Endothelial cell of umbilical vein (primary cell): ENCODE results near the gene NBEAL2. TPM values are rescaled to one million over a fixed set of nuclear protein-coding genes. Genes with fewer than 3 reads are reported as not detected.

ENCODE experiments used
- BruUV-seq: library from RNA; stranded (reverse); fragments of 400-500 nt; replicated peaks from 2 replicates; lab custom pipeline; 2021; lab: Mats Ljungman, UMichigan
- CTCF ChIA-PET: fragments of 300-600, 350-600 bp; sonication (Branson Sonifier 250); formaldehyde crosslinking; loops from one replicate; lab custom pipeline; 2021; ENCODE audit warnings: antibody characterized with exemption, inconsistent platforms; lab: Charles Lee
- POLR2A ChIA-PET: fragments of 300-600, 350-600 bp; sonication (Branson Sonifier 250); formaldehyde crosslinking; loops from one replicate; lab custom pipeline; 2021; ENCODE audit warnings: antibody characterized with exemption, inconsistent platforms; lab: Charles Lee
- DNase-seq: peaks from one replicate; pipeline ENCODE4 v3.0.0-alpha.2; 2011; ENCODE audit warnings: low read depth, low spot score
- FAIRE-seq: peaks from 2 replicates; lab custom pipeline; 2011; peaks lifted over from hg19 to GRCh38; lab: Jason Lieb, UNC
- H2AFZ ChIP-seq: 2 replicates; pipeline ENCODE4 v1.6.0; 2012; ENCODE audit warnings: low read depth, low read length, control low read depth, inconsistent platforms
- H3K27ac ChIP-seq: 2 replicates; pipeline ENCODE4 v1.5.1; 2011; ENCODE audit warnings: low read depth, mild to moderate bottlenecking, control low read depth, low read length, moderate library complexity; ENCODE audit not compliant: insufficient read depth
- H3K27me3 ChIP-seq, 2 experiments: 2 replicates each; pipeline versions ENCODE4 v1.6.0 to v1.6.1; 2011; ENCODE audit warnings: low read length in 2 of 2, mixed read lengths in 1 of 2; ENCODE audit not compliant: control insufficient read depth in 2 of 2, insufficient read depth in 2 of 2
- H3K36me3 ChIP-seq, 2 experiments: 2 replicates in 1 of 2; 3 replicates in 1 of 2; pipeline ENCODE4 v1.5.1; 2011; ENCODE audit warnings: low read length in 2 of 2, mild to moderate bottlenecking in 1 of 2, moderate library complexity in 1 of 2; ENCODE audit not compliant: control insufficient read depth in 2 of 2, insufficient read depth in 2 of 2; ENCODE audit errors: extremely low read depth in 1 of 2
- H3K4me1 ChIP-seq: 3 replicates; pipeline ENCODE4 v1.5.1; 2011; ENCODE audit warnings: mild to moderate bottlenecking, low read length; ENCODE audit not compliant: control insufficient read depth, insufficient read depth; ENCODE audit errors: extremely low read depth
- H3K4me2 ChIP-seq: 2 replicates; pipeline ENCODE4 v1.6.1; 2011; ENCODE audit warnings: low read length, control low read depth, mixed read lengths; ENCODE audit not compliant: insufficient read depth
- H3K4me3 ChIP-seq, 3 experiments: fragments of 200-600 bp in 1 of 3; sonication (generic), shearing (Covaris generic) in 1 of 3; replicated peaks in 1 of 3; 2 replicates each; pipeline ENCODE4 v1.5.1; 2011 to 2016; ENCODE audit warnings: control low read depth in 3 of 3, low read length in 3 of 3, mild to moderate bottlenecking in 2 of 3, inconsistent platforms in 1 of 3, low read depth in 1 of 3, moderate library complexity in 1 of 3; ENCODE audit not compliant: insufficient read depth in 1 of 3
- H3K79me2 ChIP-seq: 2 replicates; pipeline ENCODE4 v1.6.0; 2012; ENCODE audit warnings: low read length, inconsistent platforms; ENCODE audit not compliant: control insufficient read depth, insufficient read depth
- H3K9ac ChIP-seq: replicated peaks from 2 replicates; pipeline ENCODE3; 2011; ENCODE audit warnings: low read length, control low read depth; ENCODE audit not compliant: insufficient read depth; ENCODE audit errors: extremely low read depth
- H3K9me1 ChIP-seq: replicated peaks from 3 replicates; pipeline ENCODE4 v1.6.0; 2011; ENCODE audit warnings: mild to moderate bottlenecking, low read length; ENCODE audit not compliant: control insufficient read depth, insufficient read depth; ENCODE audit errors: extremely low read depth
- H3K9me3 ChIP-seq: replicated peaks from 2 replicates; pipeline ENCODE4 v1.5.1; 2012; ENCODE audit warnings: low read length, inconsistent platforms; ENCODE audit not compliant: control insufficient read depth, insufficient read depth
- H4K20me1 ChIP-seq: replicated peaks from 2 replicates; pipeline ENCODE3; 2011; ENCODE audit warnings: mild to moderate bottlenecking, low read length; ENCODE audit not compliant: control insufficient read depth, insufficient read depth; ENCODE audit errors: extremely low read depth
- CTCF ChIP-seq, 2 donors: IDR thresholded peaks; 1 replicate in 1 of 2; 2 replicates in 1 of 2; pipeline ENCODE4 v1.5.1; 2011; ENCODE audit warnings: low read length in 2 of 2, mild to moderate bottlenecking in 2 of 2, moderate library complexity in 2 of 2, control low read depth in 1 of 2, inconsistent platforms in 1 of 2, low read depth in 1 of 2; ENCODE audit not compliant: insufficient read depth in 1 of 2; ENCODE audit errors: extremely low read depth in 1 of 2
- EZH2 ChIP-seq: IDR thresholded peaks from 2 replicates; pipeline ENCODE4 v1.6.1; 2012; ENCODE audit warnings: borderline replicate concordance, low read depth, mild to moderate bottlenecking, moderate library complexity, low read length, inconsistent platforms; ENCODE audit not compliant: severe bottlenecking
- FOS ChIP-seq: IDR thresholded peaks from 2 replicates; pipeline ENCODE4 v1.6.1; 2011; ENCODE audit warnings: mild to moderate bottlenecking, low read length, moderate library complexity, borderline replicate concordance; ENCODE audit not compliant: insufficient read depth
- GATA2 ChIP-seq: IDR thresholded peaks from 2 replicates; pipeline ENCODE4 v1.7.0; 2011; ENCODE audit warnings: low read depth, mild to moderate bottlenecking, moderate library complexity, mixed read lengths, low read length; ENCODE audit not compliant: insufficient read length, insufficient read depth
- JUN ChIP-seq: IDR thresholded peaks from 2 replicates; pipeline ENCODE4 v1.6.1; 2011; ENCODE audit warnings: borderline replicate concordance, low read depth; ENCODE audit not compliant: insufficient read length, insufficient read depth
- MAX ChIP-seq: IDR thresholded peaks from 2 replicates; pipeline ENCODE4 v1.6.1; 2011; ENCODE audit not compliant: insufficient read depth, insufficient read length
- MYC ChIP-seq: IDR thresholded peaks from one replicate; pipeline ENCODE4 v1.6.1; 2011; ENCODE audit warnings: mild to moderate bottlenecking, low read depth, low read length
- POLR2A ChIP-seq: IDR thresholded peaks from 2 replicates; pipeline ENCODE4 v1.6.1; 2012; ENCODE audit warnings: low read depth, mild to moderate bottlenecking, control low read depth, low read length
- POLR2AphosphoS5 ChIP-seq: IDR thresholded peaks from 2 replicates; pipeline ENCODE4 v1.6.1; 2012; ENCODE audit warnings: low read depth, mild to moderate bottlenecking, control low read depth, low read length, moderate library complexity; ENCODE audit not compliant: insufficient read depth
- dilution Hi-C: fragments of 300-500 bp; cut with MboI; formaldehyde crosslinking; loops from one replicate; pipeline ENCODE4 v1.15.0; 2019; ENCODE audit warnings: low sequenced_read_pairs; ENCODE audit not compliant: extremely low pct_ligation_motif_present
- intact Hi-C: fragments of 100-400 bp; cut with micrococcal nuclease; formaldehyde crosslinking; loops from one replicate; pipeline ENCODE4 v1.10.0; 2022
- polyA plus RNA-seq, 4 experiments: library from polyadenylated mRNA; depleted of rRNA in 3 of 4; stranded (reverse) in 3 of 4; unstranded in 1 of 4; fragments of >200 nt; gene quantifications; 2 replicates each; pipeline versions ENCODE4 v1.2.1 to v1.2.3, GENCODE V29; 2011 to 2012; ENCODE audit warnings: missing spikeins in 1 of 4
- total RNA-seq: library from RNA; stranded (reverse); gene quantifications from 2 replicates; pipeline ENCODE4 v1.2.3, GENCODE V29; 2021

The NBEAL2 gene
- total and polyA plus RNA-seq, 2 donors (not counting 3 experiments of a cell fraction or from before 2014, with no cell fraction given) = 48.0 to 84.7 TPM

- H3K4me2 ChIP-seq = peak overlapping the region; percentile 68
- intact Hi-C loops (loop anchor here (10.0 kb wide), 1 partner anchor 365 kb away; no protein-coding TSS in a partner anchor), dilution Hi-C loops (no loop called here)
- ChIA-PET CTCF (interaction anchor here (0.9 to 2.0 kb wide), 3 partner anchors 87 to 314 kb away, joined by 4 to 7 read pairs (median 6); no protein-coding TSS in a partner anchor), POLR2A (no interaction called here)
- BruUV-seq = no TSS peak
- no peak for TF ChIP-seq POLR2A
- TF ChIP-seq POLR2AphosphoS5 = no peak
- TF ChIP-seq CTCF (IDR thresholded peaks at IDR 0.05; ENCODE audit: extremely low read depth in 1 of 2, insufficient read depth in 1 of 2, low read depth in 1 of 2, low read length in 2 of 2) = no peak
- H3K4me3 ChIP-seq = peak overlapping the region in 1 of 3 experiments; percentile 56
- H3K36me3 ChIP-seq = peaks cover 1 to 8% of the 10 kb centered on the region in 2 experiments
- H4K20me1 ChIP-seq = no peaks in the 10 kb centered on the region
- H3K9ac ChIP-seq = peak overlapping the region; percentile 76
- H3K27me3 ChIP-seq = no peaks in the 10 kb centered on the region
- H3K79me2 ChIP-seq = no peaks in the 10 kb centered on the region
- H3K9me1 ChIP-seq = no peaks in the 10 kb centered on the region
- no peaks in the 10 kb centered on the region for H3K9me3 ChIP-seq
- FAIRE-seq = no peak
- H2AFZ ChIP-seq = no peak overlapping the region
- peaks cover 6% of the 10 kb centered on the region for H3K4me1 ChIP-seq
- DNase-seq = no peak
- peak overlapping the region; percentile 71 for H3K27ac ChIP-seq
Observed at GRCh38 chr3:47010111-47010712, 30.7 kb downstream of the NBEAL2 start.

GRCh38 chr3:47010910-47011309 is 31.4 kb downstream of the NBEAL2 start:
- DNase-seq (no peak), FAIRE-seq (no peak)
- no peak overlapping the region for H3K9ac ChIP-seq
- no peaks in the 10 kb centered on the region for H3K9me3 ChIP-seq
- H2AFZ ChIP-seq = no peak overlapping the region
- ChIA-PET POLR2A (no interaction called here), CTCF (interaction anchor here (0.9 to 1.4 kb wide), 2 partner anchors 87 to 313 kb away, joined by 4 to 6 read pairs; no protein-coding TSS in a partner anchor)
- H3K4me2 ChIP-seq = no peak overlapping the region
- dilution Hi-C loops = no loop called here
- H3K27ac ChIP-seq = no peak overlapping the region
- intact Hi-C loops = loop anchor here (10.0 kb wide), 1 partner anchor 364 kb away; no protein-coding TSS in a partner anchor
- no peaks in the 10 kb centered on the region for H4K20me1 ChIP-seq
- no peak overlapping the region for H3K4me3 ChIP-seq
- H3K36me3 ChIP-seq = peaks cover 2 to 4% of the 10 kb centered on the region in 2 experiments
- BruUV-seq = no TSS peak
- peaks cover 6% of the 10 kb centered on the region for H3K4me1 ChIP-seq
- no peaks in the 10 kb centered on the region for H3K79me2 ChIP-seq
- H3K27me3 ChIP-seq = no peaks in the 10 kb centered on the region
- no peaks in the 10 kb centered on the region for H3K9me1 ChIP-seq
- TF ChIP-seq MAX = no peak
- no peak for TF ChIP-seq POLR2AphosphoS5
- TF ChIP-seq JUN = no peak
- TF ChIP-seq CTCF (IDR thresholded peaks at IDR 0.05; ENCODE audit: extremely low read depth in 1 of 2, insufficient read depth in 1 of 2, low read depth in 1 of 2, low read length in 2 of 2) = no peak
- TF ChIP-seq EZH2 = no peak
- TF ChIP-seq MYC = no peak
- no peak for TF ChIP-seq GATA2
- TF ChIP-seq FOS = no peak
- no peak for TF ChIP-seq POLR2A
